Hepatocyte (in vitro differentiated cells): Measurements from ENCODE around the gene DOCK4. TPM values are rescaled to one million over a fixed set of nuclear protein-coding genes. Genes with fewer than 3 reads are reported as not detected.

Experiments
- DNase-seq: peaks from one replicate; pipeline ENCODE4 v3.0.0-alpha.2; 2016; ENCODE audit warnings: low spot score
- H2AFZ ChIP-seq: fragments of 200-600 bp; sonication (generic); 2 replicates; pipeline ENCODE4 v1.6.0; 2016; ENCODE audit warnings: antibody characterized with exemption, mild to moderate bottlenecking
- H3K27ac ChIP-seq: fragments of 200-600 bp; sonication (generic); 2 replicates; pipeline ENCODE4 v1.5.1; 2016; ENCODE audit warnings: mild to moderate bottlenecking
- H3K27me3 ChIP-seq: fragments of 200-600 bp; sonication (generic); 2 replicates; pipeline ENCODE4 v1.6.1; 2016
- H3K36me3 ChIP-seq: fragments of 200-600 bp; sonication (generic); replicated peaks from 2 replicates; pipeline ENCODE4 v1.5.1; 2016; ENCODE audit warnings: low read depth; ENCODE audit not compliant: insufficient read depth
- H3K4me1 ChIP-seq: fragments of 200-600 bp; sonication (generic); 2 replicates; pipeline ENCODE4 v1.5.1; 2016; ENCODE audit warnings: mild to moderate bottlenecking, moderate library complexity; ENCODE audit not compliant: insufficient read depth
- H3K4me2 ChIP-seq: fragments of 200-600 bp; sonication (generic); 2 replicates; pipeline ENCODE4 v1.6.0; 2016
- H3K4me3 ChIP-seq: fragments of 200-600 bp; sonication (generic); 2 replicates; pipeline ENCODE4 v1.5.1; 2016; ENCODE audit warnings: mild to moderate bottlenecking
- H3K79me2 ChIP-seq: fragments of 200-600 bp; sonication (generic); 2 replicates; pipeline ENCODE4 v1.6.0; 2017; ENCODE audit warnings: mild to moderate bottlenecking
- H3K9me2 ChIP-seq: fragments of 200-600 bp; sonication (generic); replicated peaks from 2 replicates; pipeline ENCODE4 v1.6.0; 2017; ENCODE audit warnings: mild to moderate bottlenecking; ENCODE audit not compliant: insufficient read depth
- H3K9me3 ChIP-seq: fragments of 200-600 bp; sonication (generic); 2 replicates; pipeline ENCODE4 v1.5.1; 2016; ENCODE audit warnings: low read depth, mild to moderate bottlenecking
- H4K20me1 ChIP-seq: fragments of 200-600 bp; sonication (generic); 2 replicates; pipeline ENCODE4 v1.6.0; 2016; ENCODE audit warnings: mild to moderate bottlenecking; ENCODE audit not compliant: insufficient read depth, poor library complexity, severe bottlenecking
- EZH2 ChIP-seq: fragments of 200-600 bp; sonication (generic); IDR thresholded peaks from 2 replicates; pipeline ENCODE4 v1.6.1; 2016; ENCODE audit warnings: antibody characterized with exemption, mild to moderate bottlenecking, borderline replicate concordance
- EZH2phosphoT487 ChIP-seq: fragments of 200-600 bp; sonication (generic); IDR thresholded peaks from one replicate; pipeline ENCODE4 v1.6.1; 2018; ENCODE audit warnings: antibody characterized with exemption, mild to moderate bottlenecking, low read depth, moderate library complexity; ENCODE audit not compliant: unreplicated experiment, severe bottlenecking
- WGBS: methylation state at CpG from one replicate; pipeline ENCODE4 v1.1.6; 2016; ENCODE audit warnings: low lambda C conversion rate; ENCODE audit errors: missing lambda C conversion rate; 5-methylcytosine and 5-hydroxymethylcytosine counted together
- polyA plus RNA-seq: library from polyadenylated mRNA; unstranded; fragments of >200 nt; fragmentation: Nextera tagmentation; extraction: Ambion mirVana; gene quantifications from 2 replicates; pipeline ENCODE4 v1.2.1, GENCODE V29; 2016
- total RNA-seq: library from RNA; depleted of rRNA; stranded (reverse); fragments of >200 nt; gene quantifications from 2 replicates; pipeline ENCODE4 v1.2.3, GENCODE V29; 2014
- TF ChIP-seq, protein P1 (sequence below): fragments of 200-600 bp; sonication (generic); IDR thresholded peaks from 2 replicates; pipeline ENCODE4 v1.5.1; 2016; ENCODE audit warnings: antibody characterized with exemption, mild to moderate bottlenecking; ENCODE audit not compliant: poor library complexity

Gene DOCK4
- total and polyA plus RNA-seq, 2 experiments from 2014 or later = 4.4 to 22.9 TPM

DNA sequence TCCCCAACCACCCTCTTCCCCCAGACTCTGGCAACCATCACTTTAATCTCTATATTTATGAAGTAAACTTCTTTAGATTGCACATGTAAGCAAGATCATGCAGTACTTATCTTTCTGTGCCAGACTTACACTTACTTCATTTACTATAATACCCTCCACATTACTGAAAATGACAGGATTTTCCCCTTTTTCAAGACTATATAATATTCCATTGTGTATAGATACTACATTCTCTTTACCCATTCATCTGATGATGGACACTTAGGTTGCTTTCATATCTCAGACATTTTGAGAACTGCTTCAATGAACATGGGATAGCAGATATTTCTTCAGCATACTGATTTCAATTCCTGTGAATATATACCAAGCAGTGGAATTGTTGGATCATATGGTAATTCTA lies 4.4 kb downstream of the DOCK4 start:
- no peak overlapping the region for H3K27ac ChIP-seq
- TF ChIP-seq, protein P1, sequence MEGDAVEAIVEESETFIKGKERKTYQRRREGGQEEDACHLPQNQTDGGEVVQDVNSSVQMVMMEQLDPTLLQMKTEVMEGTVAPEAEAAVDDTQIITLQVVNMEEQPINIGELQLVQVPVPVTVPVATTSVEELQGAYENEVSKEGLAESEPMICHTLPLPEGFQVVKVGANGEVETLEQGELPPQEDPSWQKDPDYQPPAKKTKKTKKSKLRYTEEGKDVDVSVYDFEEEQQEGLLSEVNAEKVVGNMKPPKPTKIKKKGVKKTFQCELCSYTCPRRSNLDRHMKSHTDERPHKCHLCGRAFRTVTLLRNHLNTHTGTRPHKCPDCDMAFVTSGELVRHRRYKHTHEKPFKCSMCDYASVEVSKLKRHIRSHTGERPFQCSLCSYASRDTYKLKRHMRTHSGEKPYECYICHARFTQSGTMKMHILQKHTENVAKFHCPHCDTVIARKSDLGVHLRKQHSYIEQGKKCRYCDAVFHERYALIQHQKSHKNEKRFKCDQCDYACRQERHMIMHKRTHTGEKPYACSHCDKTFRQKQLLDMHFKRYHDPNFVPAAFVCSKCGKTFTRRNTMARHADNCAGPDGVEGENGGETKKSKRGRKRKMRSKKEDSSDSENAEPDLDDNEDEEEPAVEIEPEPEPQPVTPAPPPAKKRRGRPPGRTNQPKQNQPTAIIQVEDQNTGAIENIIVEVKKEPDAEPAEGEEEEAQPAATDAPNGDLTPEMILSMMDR = no peak
- no peak for TF ChIP-seq EZH2
- no peak for TF ChIP-seq EZH2phosphoT487
- H3K79me2 ChIP-seq = peaks cover 77% of the 10 kb centered on the region
- no peak overlapping the region for H3K4me3 ChIP-seq
- peaks cover 8% of the 10 kb centered on the region for H3K4me1 ChIP-seq
- H3K9me2 ChIP-seq = no peaks in the 10 kb centered on the region
- H2AFZ ChIP-seq = no peak overlapping the region
- no peaks in the 10 kb centered on the region for H4K20me1 ChIP-seq
- no peak overlapping the region for H3K4me2 ChIP-seq
- H3K27me3 ChIP-seq = no peaks in the 10 kb centered on the region
- H3K9me3 ChIP-seq = no peaks in the 10 kb centered on the region
- no peak for DNase-seq
- H3K36me3 ChIP-seq = no peaks in the 10 kb centered on the region

GRCh38 chr7:112201411-112201810 lies 4.8 kb downstream of the DOCK4 start:
- DNase-seq = no peak
- Histone ChIP-seq H3K79me2 (peaks cover 81% of the 10 kb centered on the region), H3K4me1 (peaks cover 8% of the 10 kb centered on the region), H3K27ac (no peak overlapping the region), H3K9me2 (no peaks in the 10 kb centered on the region), H4K20me1 (no peaks in the 10 kb centered on the region), H3K9me3 (no peaks in the 10 kb centered on the region), H2AFZ (no peak overlapping the region), H3K36me3 (no peaks in the 10 kb centered on the region), H3K27me3 (no peaks in the 10 kb centered on the region), H3K4me2 (no peak overlapping the region), H3K4me3 (no peak overlapping the region)
- TF ChIP-seq EZH2 (no peak), EZH2phosphoT487 (no peak)
- TF ChIP-seq, protein P1 = no peak
- WGBS = 72% methylated on average over 6 of the region's 6 CpGs

- H3K4me2 ChIP-seq = no peak overlapping the region
- H3K36me3 ChIP-seq = no peaks in the 10 kb centered on the region
- DNase-seq = no peak
- WGBS = 100% methylated on average over 1 of the region's 1 CpG
- no peak overlapping the region for H3K27ac ChIP-seq
- peaks cover 88% of the 10 kb centered on the region for H3K79me2 ChIP-seq
- H3K27me3 ChIP-seq = no peaks in the 10 kb centered on the region
- H3K9me2 ChIP-seq = no peaks in the 10 kb centered on the region
- H2AFZ ChIP-seq = no peak overlapping the region
- no peak overlapping the region for H3K4me3 ChIP-seq
- peaks cover 8% of the 10 kb centered on the region for H3K4me1 ChIP-seq
- TF ChIP-seq EZH2 (no peak), EZH2phosphoT487 (no peak)
- TF ChIP-seq, protein P1 = no peak
- H3K9me3 ChIP-seq = no peaks in the 10 kb centered on the region
- no peaks in the 10 kb centered on the region for H4K20me1 ChIP-seq
These were observed 6.5 kb downstream of the DOCK4 start for GRCh38 chr7:112199672-112200071.
